ENCODE data around the gene UBR4. TPM values are rescaled to one million over a fixed set of nuclear protein-coding genes. Genes with fewer than 3 reads are reported as not detected.

Gene UBR4
- total RNA-seq, 2 experiments from 2014 or later, result 133 TPM

- intact Hi-C loops (cut with micrococcal nuclease), result no loop called here
- H3K4me3 Mint-ChIP-seq, result no peak overlapping the region
- TF ChIP-seq CTCF (IDR thresholded peaks at IDR 0.05), result no peak
- ATAC-seq, result no peak
- H3K27me3 Mint-ChIP-seq, result no peaks in the 10 kb centered on the region
- no peaks in the 10 kb centered on the region for H3K9me3 Mint-ChIP-seq
- peak overlapping the region; percentile 94 for H3K27ac Mint-ChIP-seq
- no peak for DNase-seq
- peaks cover 43% of the 10 kb centered on the region for H3K4me1 Mint-ChIP-seq (ENCODE audit: low read depth)
- H3K36me3 Mint-ChIP-seq (ENCODE audit: low read depth), result peaks cover 63% of the 10 kb centered on the region
- ChIA-PET POLR2A (interaction anchor here (0.7 to 1.6 kb wide), 4 partner anchors 9 to 57 kb away, joined by 3 to 4 read pairs (median 4); no protein-coding TSS in a partner anchor), CTCF (interaction anchor here (1.1 kb wide), 1 partner anchor 13 kb away, joined by 4 read pairs; no protein-coding TSS in a partner anchor)
These were observed 44.4 kb upstream of the UBR4 start for GRCh38 chr1:19254416-19254815.

- Mint-ChIP-seq H3K27me3 (no peaks in the 10 kb centered on the region), H3K36me3 (ENCODE audit: low read depth) (peaks cover 44% of the 10 kb centered on the region), H3K27ac (peak within 1 kb of the TSS; percentile 94), H3K9me3 (no peaks in the 10 kb centered on the region), H3K4me1 (ENCODE audit: low read depth) (peaks cover 33% of the 10 kb centered on the region), H3K4me3 (peak within 1 kb of the TSS; percentile 95)
- POLR2A ChIA-PET, result interaction anchor here (0.6 to 3.8 kb wide), 27 partner anchors 11 to 551 kb away, joined by 3 to 54 read pairs (median 3); partner anchors contain the start of genes AKR7A2, AKR7A3, SLC66A1 and UBR4
- peak; percentile 93 for DNase-seq
- peak; percentile 93 for ATAC-seq
- intact Hi-C loops (cut with micrococcal nuclease), result no loop called here
- TF ChIP-seq CTCF (IDR thresholded peaks at IDR 0.05), result no peak
- CTCF ChIA-PET, result interaction anchor here (0.9 to 2.3 kb wide), 4 partner anchors 11 to 410 kb away, joined by 3 to 10 read pairs (median 3); no protein-coding TSS in a partner anchor
These were observed 41.5 kb upstream of the UBR4 start, which contains the start of the genes EMC1 and MRTO4 for GRCh38 chr1:19251305-19252196. EMC1 (minus strand) TSS chr1:19251524; CDS start chr1:19251509, 15 bp downstream. MRTO4 (plus strand) TSS chr1:19251805; CDS start chr1:19251836, 31 bp downstream.

- Mint-ChIP-seq H3K36me3 (ENCODE audit: low read depth) (peaks cover 37% of the 10 kb centered on the region), H3K4me1 (ENCODE audit: low read depth) (peaks cover 29% of the 10 kb centered on the region), H3K27me3 (no peaks in the 10 kb centered on the region), H3K9me3 (no peaks in the 10 kb centered on the region), H3K4me3 (peak overlapping the region; percentile 95), H3K27ac (peak overlapping the region; percentile 94)
- TF ChIP-seq CTCF (IDR thresholded peaks at IDR 0.05), result no peak
- ATAC-seq, result no peak
- POLR2A ChIA-PET, result interaction anchor here (0.6 to 3.8 kb wide), 17 partner anchors 8 to 551 kb away, joined by 3 to 54 read pairs (median 4); partner anchors contain the start of genes AKR7A2, AKR7A3, SLC66A1 and UBR4
- CTCF ChIA-PET, result interaction anchor here (1.0 to 2.3 kb wide), 3 partner anchors 10 to 343 kb away, joined by 3 to 10 read pairs (median 3); no protein-coding TSS in a partner anchor
- intact Hi-C loops (cut with micrococcal nuclease), result no loop called here
- DNase-seq, result peak; percentile 29
These were observed 40.7 kb upstream of the UBR4 start for GRCh38 chr1:19250629-19251304.

GRCh38 chr1:19240673-19241538 lies 30.8 kb upstream of the UBR4 start:
- ATAC-seq (peak; percentile 100), DNase-seq (peak; percentile 72)
- ChIA-PET POLR2A (interaction anchor here (1.1 to 3.5 kb wide), 3 partner anchors 10 to 648 kb away, joined by 3 to 24 read pairs (median 3); partner anchors contain the start of genes EMC1 and MRTO4), CTCF (interaction anchor here (0.7 to 4.4 kb wide), 31 partner anchors 8 to 421 kb away, joined by 3 to 27 read pairs (median 4); partner anchors contain the start of genes ALDH4A1, EMC1 and MRTO4)
- H3K27me3 Mint-ChIP-seq, result no peaks in the 10 kb centered on the region
- H3K9me3 Mint-ChIP-seq, result no peaks in the 10 kb centered on the region
- peak overlapping the region; percentile 30 for H3K27ac Mint-ChIP-seq
- H3K4me3 Mint-ChIP-seq, result no peak overlapping the region
- peak; percentile 99 for TF ChIP-seq CTCF (IDR thresholded peaks at IDR 0.05)
- H3K4me1 Mint-ChIP-seq (ENCODE audit: low read depth), result no peaks in the 10 kb centered on the region
- intact Hi-C loops (cut with micrococcal nuclease), result no loop called here
- peaks cover 47% of the 10 kb centered on the region for H3K36me3 Mint-ChIP-seq (ENCODE audit: low read depth)
